LNCaP clone FGC (cell line): ENCODE measurements around the gene SORBS2.
"Not testable (repeated sequence)": the region's sequence is repeated elsewhere in the genome, so short reads cannot be mapped to it uniquely, and the experiment has no call there.

Source experiments
- DNase-seq: peaks from one replicate; pipeline ENCODE4 v3.0.0-alpha.2; 2011; ENCODE audit warnings: low read depth
- H3K4me3 ChIP-seq: 2 replicates; pipeline ENCODE4 v1.5.1; 2011; ENCODE audit warnings: mild to moderate bottlenecking, low read depth, low read length, control low read depth
- TF ChIP-seq, protein P1 (sequence below): IDR thresholded peaks from 2 replicates; pipeline ENCODE4 v1.5.1; 2012; ENCODE audit warnings: mild to moderate bottlenecking; ENCODE audit not compliant: control insufficient read depth, insufficient read depth; ENCODE audit errors: extremely low read depth

The SORBS2 gene

DNA sequence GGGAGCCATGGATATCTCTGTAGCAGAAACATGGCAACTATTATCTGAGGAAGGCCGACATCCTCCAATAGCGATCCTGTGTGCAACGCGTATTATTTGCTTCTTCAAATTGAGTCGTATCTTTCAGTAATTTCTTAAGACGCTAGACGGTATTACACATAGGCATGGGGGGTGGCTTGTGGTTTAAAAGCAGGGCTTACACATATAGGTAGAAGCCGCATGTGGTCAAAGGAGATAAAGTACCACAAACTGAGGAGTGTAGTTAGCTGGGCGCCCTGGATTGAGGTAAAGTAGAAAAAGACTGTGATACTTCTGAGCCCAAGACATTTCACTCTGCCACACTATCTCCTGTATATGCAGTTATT is 94.6 kb downstream of the SORBS2 start:
- TF ChIP-seq, protein P1, sequence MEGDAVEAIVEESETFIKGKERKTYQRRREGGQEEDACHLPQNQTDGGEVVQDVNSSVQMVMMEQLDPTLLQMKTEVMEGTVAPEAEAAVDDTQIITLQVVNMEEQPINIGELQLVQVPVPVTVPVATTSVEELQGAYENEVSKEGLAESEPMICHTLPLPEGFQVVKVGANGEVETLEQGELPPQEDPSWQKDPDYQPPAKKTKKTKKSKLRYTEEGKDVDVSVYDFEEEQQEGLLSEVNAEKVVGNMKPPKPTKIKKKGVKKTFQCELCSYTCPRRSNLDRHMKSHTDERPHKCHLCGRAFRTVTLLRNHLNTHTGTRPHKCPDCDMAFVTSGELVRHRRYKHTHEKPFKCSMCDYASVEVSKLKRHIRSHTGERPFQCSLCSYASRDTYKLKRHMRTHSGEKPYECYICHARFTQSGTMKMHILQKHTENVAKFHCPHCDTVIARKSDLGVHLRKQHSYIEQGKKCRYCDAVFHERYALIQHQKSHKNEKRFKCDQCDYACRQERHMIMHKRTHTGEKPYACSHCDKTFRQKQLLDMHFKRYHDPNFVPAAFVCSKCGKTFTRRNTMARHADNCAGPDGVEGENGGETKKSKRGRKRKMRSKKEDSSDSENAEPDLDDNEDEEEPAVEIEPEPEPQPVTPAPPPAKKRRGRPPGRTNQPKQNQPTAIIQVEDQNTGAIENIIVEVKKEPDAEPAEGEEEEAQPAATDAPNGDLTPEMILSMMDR, result no peak
- H3K4me3 ChIP-seq, result no peak overlapping the region
- no peak for DNase-seq

GRCh38 chr4:185716577-185717376 is 95.2 kb downstream of the SORBS2 start:
- no peak for DNase-seq
- TF ChIP-seq, protein P1, result no peak
- no peak overlapping the region for H3K4me3 ChIP-seq

GRCh38 chr4:185716141-185716551 is 95.8 kb downstream of the SORBS2 start:
- H3K4me3 ChIP-seq, result no peak overlapping the region
- DNase-seq, result no peak
- TF ChIP-seq, protein P1, result no peak

DNA sequence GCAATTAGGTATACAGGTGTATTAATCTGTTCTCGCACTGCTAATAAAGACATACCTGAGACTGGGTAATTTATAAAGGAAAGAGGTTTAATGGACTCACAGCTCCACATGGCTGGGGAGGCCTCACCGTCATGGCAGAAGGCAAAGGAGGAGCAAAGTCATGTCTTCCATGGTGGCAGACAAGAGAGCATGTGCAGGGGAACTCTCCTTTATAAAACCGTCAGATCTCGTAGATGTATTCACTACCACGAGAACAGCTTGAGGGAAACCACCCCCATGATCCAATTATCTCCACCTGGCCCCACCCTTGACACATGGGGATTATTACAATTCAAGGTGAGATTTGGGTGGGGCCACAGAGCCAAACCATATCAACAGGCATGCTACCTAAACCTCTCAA is 97.5 kb downstream of the SORBS2 start:
- H3K4me3 ChIP-seq, DNase-seq: not testable (repeated sequence)

GRCh38 chr4:185713731-185714130 is 98.3 kb downstream of the SORBS2 start:
- peak; percentile 8 for DNase-seq
- H3K4me3 ChIP-seq, result no peak overlapping the region

GRCh38 chr4:185713272-185713671 is 98.7 kb downstream of the SORBS2 start:
- TF ChIP-seq, protein P1, result no peak
- no peak overlapping the region for H3K4me3 ChIP-seq
- no peak for DNase-seq

More at GRCh38 chr4:185713731-185714130, 98.3 kb downstream of the SORBS2 start:
- TF ChIP-seq, protein P1, result no peak

DNA sequence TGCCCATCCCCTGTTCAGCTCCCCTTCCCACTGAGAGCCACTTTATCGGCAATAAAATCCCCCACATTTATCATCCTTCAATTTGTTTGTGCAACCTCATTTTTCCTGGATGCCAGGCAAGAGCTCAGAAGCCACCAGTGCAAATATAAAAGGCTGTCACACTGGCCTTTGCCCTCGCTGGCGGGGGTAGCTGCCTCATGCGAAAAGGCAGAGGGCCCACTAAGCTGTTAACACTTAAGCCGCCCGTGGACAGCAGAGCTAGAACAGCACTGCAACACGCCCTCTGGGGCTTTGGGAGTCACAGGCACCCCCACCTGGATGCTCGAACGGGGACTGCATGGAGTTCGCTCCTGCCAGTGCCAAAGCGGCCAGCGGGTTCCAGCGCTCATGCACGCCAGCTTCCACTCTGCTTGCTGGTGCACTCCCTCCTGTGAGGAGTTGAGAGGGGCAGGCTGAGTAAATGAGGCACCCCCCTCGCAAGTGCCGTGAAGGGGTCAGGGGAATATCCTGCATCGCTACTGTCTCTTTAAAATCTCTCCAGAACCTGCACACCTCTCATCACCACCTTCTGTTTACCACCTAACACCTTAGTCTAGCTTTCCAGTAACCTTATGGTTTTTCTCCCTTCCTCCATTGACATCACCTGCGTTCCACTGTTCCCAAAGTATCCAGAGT is 99.5 kb downstream of the SORBS2 start:
- H3K4me3 ChIP-seq, result no peak overlapping the region
- TF ChIP-seq, protein P1, result no peak
- DNase-seq, result no peak
